Activated T-cell treated with anti-CD3 and anti-CD28 coated beads, Interleukin-2, amount 50 U/mL, for 4 hours (primary cell): ENCODE data around the gene TMEM125. TPM values are rescaled to one million over a fixed set of nuclear protein-coding genes. Genes with fewer than 3 reads are reported as not detected.

Experiments
- ATAC-seq, 2 donors: fragments of 200-7000 bp; cut with Tn5 transposase; one replicate each; pipeline ENCODE4 v1.10.0; 2021
- DNase-seq: peaks from one replicate; pipeline ENCODE4 v3.0.0-alpha.2; 2020
- H3K27me3 Mint-ChIP-seq: one replicate; pipeline ENCODE4 v1.8.0; 2021; ENCODE audit warnings: low read depth, mixed read lengths
- H3K36me3 Mint-ChIP-seq: one replicate; pipeline ENCODE4 v1.8.0; 2022; ENCODE audit warnings: mixed read lengths; ENCODE audit not compliant: insufficient read depth
- H3K4me1 Mint-ChIP-seq: one replicate; pipeline ENCODE4 v1.8.0; 2021; ENCODE audit warnings: low read depth, mixed read lengths
- H3K4me3 Mint-ChIP-seq: one replicate; pipeline ENCODE4 v1.8.0; 2021; ENCODE audit warnings: mild to moderate bottlenecking, moderate library complexity, mixed read lengths
- H3K9me3 Mint-ChIP-seq: one replicate; pipeline ENCODE4 v1.8.0; 2021; ENCODE audit warnings: mixed read lengths
- total RNA-seq, 3 donors: library from RNA; stranded (reverse); gene quantifications; one replicate each; pipeline ENCODE4 v1.2.1, GENCODE V29; 2021

Gene TMEM125
- total RNA-seq, 3 donors from 2014 or later, result not detected

DNA sequence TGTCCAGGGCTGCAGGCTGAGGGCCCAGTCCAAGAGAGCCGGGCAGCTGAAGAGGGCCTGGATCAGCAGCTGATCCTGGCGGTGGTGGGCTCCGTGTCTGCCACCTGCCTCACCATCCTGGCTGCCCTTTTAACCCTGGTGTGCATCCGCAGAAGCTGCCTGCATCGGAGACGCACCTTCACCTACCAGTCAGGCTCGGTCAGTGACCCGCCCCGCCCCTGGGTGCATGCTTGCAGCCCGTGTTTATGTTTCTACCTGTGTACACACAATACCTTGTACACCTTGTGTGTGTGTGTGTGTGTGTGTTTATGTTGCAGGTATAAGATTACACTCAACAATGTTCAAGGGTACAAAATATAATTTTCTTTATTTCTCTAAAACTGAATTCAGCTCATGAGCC, 44.0 kb downstream of the TMEM125 start:
- Mint-ChIP-seq H3K36me3 (no peaks in the 10 kb centered on the region), H3K4me3 (no peak overlapping the region), H3K27me3 (no peaks in the 10 kb centered on the region), H3K4me1 (no peaks in the 10 kb centered on the region), H3K9me3 (no peaks in the 10 kb centered on the region)
- no peak for DNase-seq
- ATAC-seq, result no peak

DNA sequence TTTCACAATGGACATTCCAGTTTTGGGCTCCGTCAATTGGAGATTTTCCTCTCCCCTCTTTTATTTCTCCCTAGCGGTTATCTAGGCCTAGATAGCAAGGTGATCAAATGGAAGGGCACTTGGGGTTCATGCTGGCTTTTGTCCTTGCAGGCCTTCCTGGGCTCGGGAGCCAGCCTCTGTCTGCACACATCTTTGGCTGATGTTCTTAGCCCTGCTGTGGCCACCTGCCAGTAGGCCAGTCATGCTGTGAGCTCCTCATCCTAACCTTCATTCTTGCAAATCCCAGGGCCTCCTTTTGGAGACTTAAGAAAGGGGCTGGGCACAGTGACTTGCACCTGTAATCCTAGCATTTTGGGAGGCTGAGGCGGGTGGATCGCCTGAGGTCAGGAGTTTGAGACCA, 44.5 kb downstream of the TMEM125 start:
- H3K9me3 Mint-ChIP-seq, result no peaks in the 10 kb centered on the region
- no peak for DNase-seq
- no peaks in the 10 kb centered on the region for H3K36me3 Mint-ChIP-seq
- no peaks in the 10 kb centered on the region for H3K27me3 Mint-ChIP-seq
- H3K4me1 Mint-ChIP-seq, result no peaks in the 10 kb centered on the region
- H3K4me3 Mint-ChIP-seq, result no peak overlapping the region
- no peak for ATAC-seq

DNA sequence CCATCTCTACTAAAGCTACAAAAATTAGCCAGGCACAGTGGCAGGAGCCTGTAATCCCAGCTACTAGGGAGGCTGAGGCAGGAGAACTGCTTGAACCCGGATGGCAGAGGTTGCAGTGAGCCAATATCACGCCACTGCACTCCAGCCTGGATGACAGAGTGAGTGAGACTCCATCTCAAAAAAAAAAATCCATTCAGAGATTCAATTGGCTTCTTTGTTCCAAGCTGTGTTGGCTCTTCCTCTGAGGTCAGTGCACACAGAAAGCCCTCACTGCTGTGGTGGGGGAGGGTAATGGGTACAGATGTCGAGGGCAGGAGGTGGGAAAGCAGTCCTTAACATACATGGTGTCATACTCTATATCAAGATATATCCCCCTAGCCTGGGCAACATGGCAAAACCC, 45.7 kb downstream of the TMEM125 start:
- H3K4me3 Mint-ChIP-seq, result no peak overlapping the region
- ATAC-seq, result no peak
- H3K36me3 Mint-ChIP-seq, result no peaks in the 10 kb centered on the region
- no peak for DNase-seq
- H3K27me3 Mint-ChIP-seq, result no peaks in the 10 kb centered on the region
- no peaks in the 10 kb centered on the region for H3K9me3 Mint-ChIP-seq
- no peaks in the 10 kb centered on the region for H3K4me1 Mint-ChIP-seq

DNA sequence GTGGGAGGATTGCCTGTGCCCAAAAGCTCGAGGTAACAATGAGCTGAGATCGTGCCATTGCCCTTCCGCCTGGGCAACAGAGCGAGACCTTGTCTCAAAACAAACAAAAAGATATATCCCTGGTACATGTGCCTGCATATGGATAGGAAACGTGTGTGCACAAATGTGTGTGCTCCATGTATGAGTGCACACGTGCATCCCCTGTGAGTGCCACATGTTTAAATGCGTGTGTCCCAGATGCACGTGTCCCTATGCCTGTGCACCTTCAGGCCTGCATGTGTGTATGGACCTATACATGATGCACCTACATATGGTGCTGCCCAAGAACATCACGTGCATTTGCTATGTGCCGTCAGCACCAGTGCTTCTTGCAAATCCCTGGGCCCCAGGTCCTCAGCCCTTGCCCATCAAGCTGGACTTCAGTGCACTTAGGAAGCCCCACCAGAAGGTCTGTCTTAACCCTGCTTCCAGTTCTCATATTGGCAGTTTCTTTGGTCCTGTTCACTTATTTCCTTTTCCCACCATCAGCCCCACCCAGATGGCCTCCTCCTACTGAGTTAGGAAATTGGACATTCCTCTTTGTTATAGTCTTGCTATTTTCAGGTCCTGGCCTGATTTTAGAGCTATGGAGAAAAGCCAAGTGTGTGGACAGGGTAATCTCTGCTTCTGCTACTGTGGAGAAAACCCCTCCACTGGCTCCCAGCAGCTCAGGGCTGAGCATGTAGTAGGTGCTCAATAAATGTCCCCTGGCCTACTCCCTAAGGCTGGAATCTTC, 46.4 kb downstream of the TMEM125 start:
- H3K9me3 Mint-ChIP-seq, result no peaks in the 10 kb centered on the region
- no peaks in the 10 kb centered on the region for H3K4me1 Mint-ChIP-seq
- H3K27me3 Mint-ChIP-seq, result no peaks in the 10 kb centered on the region
- no peak for ATAC-seq
- H3K36me3 Mint-ChIP-seq, result no peaks in the 10 kb centered on the region
- DNase-seq, result no peak
- H3K4me3 Mint-ChIP-seq, result no peak overlapping the region

DNA sequence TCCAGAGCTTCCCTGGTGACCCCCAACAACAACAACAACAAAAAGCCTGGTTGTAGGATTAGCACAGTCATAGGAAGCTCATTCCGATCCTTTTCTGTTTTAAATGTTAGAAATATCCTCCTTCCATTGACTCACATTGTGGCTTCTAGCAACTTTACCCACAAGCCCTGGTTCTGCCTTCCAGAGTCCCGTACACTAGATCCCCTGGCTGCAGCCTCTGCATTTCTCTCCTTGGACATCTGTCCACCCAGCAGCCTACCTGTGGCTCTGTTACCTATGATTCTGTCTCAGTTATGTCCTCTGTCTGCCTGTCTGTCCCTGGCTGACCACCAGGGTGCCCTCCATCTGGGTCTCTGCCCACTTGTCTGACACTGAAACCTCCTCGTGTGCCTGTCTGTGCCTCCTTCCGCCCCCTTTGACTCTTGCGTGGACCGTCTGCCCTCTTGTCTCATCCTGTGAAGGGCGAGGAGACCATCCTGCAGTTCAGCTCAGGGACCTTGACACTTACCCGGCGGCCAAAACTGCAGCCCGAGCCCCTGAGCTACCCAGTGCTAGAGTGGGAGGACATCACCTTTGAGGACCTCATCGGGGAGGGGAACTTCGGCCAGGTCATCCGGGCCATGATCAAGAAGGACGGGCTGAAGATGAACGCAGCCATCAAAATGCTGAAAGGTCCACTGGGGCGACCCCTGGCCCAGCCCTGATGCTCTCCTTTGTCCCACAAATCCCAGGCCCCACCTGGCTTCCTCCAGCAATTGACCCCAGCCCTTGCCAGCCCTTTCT, 47.1 kb downstream of the TMEM125 start:
- H3K4me1 Mint-ChIP-seq, result no peaks in the 10 kb centered on the region
- H3K36me3 Mint-ChIP-seq, result no peaks in the 10 kb centered on the region
- no peaks in the 10 kb centered on the region for H3K27me3 Mint-ChIP-seq
- ATAC-seq (no peak), DNase-seq (no peak)
- no peaks in the 10 kb centered on the region for H3K9me3 Mint-ChIP-seq
- no peak overlapping the region for H3K4me3 Mint-ChIP-seq

DNA sequence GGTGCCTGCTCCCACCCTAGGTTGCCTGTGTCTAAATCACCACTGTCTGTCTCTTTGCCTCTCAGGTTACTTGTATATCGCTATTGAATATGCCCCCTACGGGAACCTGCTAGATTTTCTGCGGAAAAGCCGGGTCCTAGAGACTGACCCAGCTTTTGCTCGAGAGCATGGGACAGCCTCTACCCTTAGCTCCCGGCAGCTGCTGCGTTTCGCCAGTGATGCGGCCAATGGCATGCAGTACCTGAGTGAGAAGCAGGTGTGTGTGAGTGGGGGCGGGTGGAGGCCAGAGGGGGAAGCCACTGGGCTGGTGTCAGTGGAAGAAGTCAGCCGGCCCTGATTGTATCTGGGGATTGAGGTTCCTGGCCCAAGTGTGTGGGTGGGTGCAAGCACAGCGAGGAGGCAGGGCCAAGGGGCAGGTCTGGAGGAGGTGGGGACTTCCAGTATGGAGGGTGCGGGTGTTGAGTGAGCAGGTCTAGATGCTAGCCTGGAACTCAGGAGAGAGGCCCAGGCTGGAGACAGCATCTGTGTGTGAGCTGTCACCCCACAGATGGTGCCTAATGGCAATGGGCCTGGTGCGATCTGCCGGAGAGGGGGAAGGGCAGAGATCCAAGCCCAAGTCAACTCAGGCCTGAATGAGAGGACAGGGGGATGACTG, 48.2 kb downstream of the TMEM125 start:
- Mint-ChIP-seq H3K36me3 (no peaks in the 10 kb centered on the region), H3K9me3 (no peaks in the 10 kb centered on the region), H3K4me1 (no peaks in the 10 kb centered on the region), H3K27me3 (no peaks in the 10 kb centered on the region), H3K4me3 (no peak overlapping the region)
- no peak for ATAC-seq
- DNase-seq, result no peak

DNA sequence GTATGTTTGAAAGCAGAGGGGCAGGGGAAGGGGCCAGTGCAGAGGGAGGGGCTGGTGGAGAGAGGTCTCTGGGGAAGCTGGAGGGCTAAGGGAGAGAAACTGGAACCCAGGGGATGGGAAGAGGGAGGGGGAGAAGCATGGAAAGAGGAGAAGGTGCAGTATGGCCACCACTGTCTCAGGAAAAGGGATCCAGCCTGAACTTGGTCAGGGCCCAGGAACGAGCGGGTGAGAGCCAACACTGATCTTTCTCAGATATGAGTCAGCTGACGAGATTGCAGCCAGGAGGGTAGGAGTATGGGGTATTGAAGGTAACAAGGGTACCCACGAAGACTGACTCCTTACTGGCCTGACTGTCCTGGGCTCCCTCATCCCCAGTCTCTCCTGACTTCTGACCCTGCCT, 49.0 kb downstream of the TMEM125 start:
- ATAC-seq (no peak), DNase-seq (no peak)
- Mint-ChIP-seq H3K36me3 (no peaks in the 10 kb centered on the region), H3K4me1 (no peaks in the 10 kb centered on the region), H3K4me3 (no peak overlapping the region), H3K9me3 (no peaks in the 10 kb centered on the region), H3K27me3 (no peaks in the 10 kb centered on the region)

DNA sequence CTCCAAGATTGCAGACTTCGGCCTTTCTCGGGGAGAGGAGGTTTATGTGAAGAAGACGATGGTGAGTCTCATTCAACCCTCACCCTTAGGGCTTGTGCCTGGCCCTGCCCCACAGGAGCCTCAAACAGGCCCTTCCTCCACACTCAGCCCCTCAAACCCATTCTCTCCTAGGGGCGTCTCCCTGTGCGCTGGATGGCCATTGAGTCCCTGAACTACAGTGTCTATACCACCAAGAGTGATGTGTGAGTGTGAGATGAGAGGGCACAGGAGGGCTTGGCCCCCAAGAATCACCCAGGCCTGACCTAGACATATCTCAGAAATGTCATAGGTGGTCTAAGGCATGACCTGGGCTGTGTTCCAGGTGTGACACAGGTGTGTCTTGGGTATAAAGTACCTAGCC, 49.5 kb downstream of the TMEM125 start:
- H3K36me3 Mint-ChIP-seq, result no peaks in the 10 kb centered on the region
- ATAC-seq (no peak), DNase-seq (no peak)
- H3K9me3 Mint-ChIP-seq, result peaks cover 2% of the 10 kb centered on the region
- H3K4me3 Mint-ChIP-seq, result no peak overlapping the region
- H3K27me3 Mint-ChIP-seq, result no peaks in the 10 kb centered on the region
- H3K4me1 Mint-ChIP-seq, result no peaks in the 10 kb centered on the region

DNA sequence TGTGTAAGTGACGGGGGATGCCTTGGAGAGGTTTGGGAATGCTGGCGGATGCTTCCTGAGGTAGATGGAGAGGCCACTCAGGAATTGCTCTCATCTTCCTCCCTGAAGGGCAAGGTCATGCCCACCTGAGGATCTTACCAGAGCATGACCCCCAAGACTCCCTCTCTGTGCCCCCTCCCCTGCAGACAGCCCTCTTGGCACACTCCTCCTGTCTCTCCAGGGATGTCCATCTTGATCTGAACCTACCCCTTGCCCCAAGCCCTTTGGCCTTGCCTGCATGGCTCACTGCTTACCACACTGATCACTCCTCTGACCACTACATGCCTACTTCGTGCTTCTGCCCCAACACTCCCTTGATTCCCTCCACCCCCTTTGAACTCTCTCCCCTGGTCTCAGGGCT, 50.0 kb downstream of the TMEM125 start:
- no peak for DNase-seq
- Mint-ChIP-seq H3K36me3 (no peaks in the 10 kb centered on the region), H3K4me3 (no peak overlapping the region), H3K27me3 (no peaks in the 10 kb centered on the region), H3K4me1 (no peaks in the 10 kb centered on the region), H3K9me3 (peaks cover 7% of the 10 kb centered on the region)
- no peak for ATAC-seq

DNA sequence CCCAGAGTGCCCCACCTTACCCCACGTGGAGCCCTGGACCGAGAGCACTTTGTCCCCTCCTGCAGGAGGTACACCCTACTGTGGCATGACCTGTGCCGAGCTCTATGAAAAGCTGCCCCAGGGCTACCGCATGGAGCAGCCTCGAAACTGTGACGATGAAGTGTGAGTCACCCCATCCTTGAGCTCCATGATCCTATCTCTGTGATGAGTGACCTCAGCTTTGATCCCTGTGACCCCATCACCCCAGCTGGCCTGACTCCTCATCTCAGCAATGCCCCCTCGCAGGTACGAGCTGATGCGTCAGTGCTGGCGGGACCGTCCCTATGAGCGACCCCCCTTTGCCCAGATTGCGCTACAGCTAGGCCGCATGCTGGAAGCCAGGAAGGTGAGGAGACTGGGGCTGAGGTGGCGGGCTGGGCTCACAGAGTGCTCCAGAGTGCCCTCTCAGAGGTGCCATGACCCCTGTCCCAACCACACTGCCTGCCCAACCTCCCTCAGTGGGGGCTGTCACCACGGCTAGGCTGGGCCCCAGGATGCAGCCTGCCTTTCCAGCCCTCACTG, 51.6 kb downstream of the TMEM125 start:
- Mint-ChIP-seq H3K4me1 (no peaks in the 10 kb centered on the region), H3K4me3 (no peak overlapping the region), H3K9me3 (peaks cover 18% of the 10 kb centered on the region), H3K36me3 (no peaks in the 10 kb centered on the region), H3K27me3 (no peaks in the 10 kb centered on the region)
- DNase-seq (no peak), ATAC-seq (no peak)

DNA sequence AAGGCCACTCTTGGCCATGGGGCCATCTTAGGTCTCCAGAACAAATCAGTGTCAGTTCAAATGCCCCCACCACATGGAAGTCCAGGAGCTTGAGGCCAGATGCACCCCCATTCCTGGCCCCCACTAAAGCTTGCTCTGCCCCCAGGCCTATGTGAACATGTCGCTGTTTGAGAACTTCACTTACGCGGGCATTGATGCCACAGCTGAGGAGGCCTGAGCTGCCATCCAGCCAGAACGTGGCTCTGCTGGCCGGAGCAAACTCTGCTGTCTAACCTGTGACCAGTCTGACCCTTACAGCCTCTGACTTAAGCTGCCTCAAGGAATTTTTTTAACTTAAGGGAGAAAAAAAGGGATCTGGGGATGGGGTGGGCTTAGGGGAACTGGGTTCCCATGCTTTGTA, 52.7 kb downstream of the TMEM125 start:
- Mint-ChIP-seq H3K4me1 (peaks cover 7% of the 10 kb centered on the region), H3K36me3 (no peaks in the 10 kb centered on the region), H3K27me3 (no peaks in the 10 kb centered on the region), H3K4me3 (no peak overlapping the region), H3K9me3 (peaks cover 18% of the 10 kb centered on the region)
- ATAC-seq (no peak), DNase-seq (no peak)

Other genes with a start within 250 kb of the TMEM125 start
- 100 to 1,000 TPM; 260 to 288 (median 265) TPM for gene EBNA1BP2, start 97.7 kb upstream of the TMEM125 start, total RNA-seq
- under 1 TPM in 2 of 3 donors, not detected in 1; 0.05 to 0.41 TPM for gene CFAP57, start 97.7 kb upstream of the TMEM125 start, total RNA-seq
- gene C1orf210, start 15.6 kb downstream of the TMEM125 start, total RNA-seq, result not detected
- gene TIE1, start 31.0 kb downstream of the TMEM125 start, total RNA-seq, result under 1 TPM; 0.18 to 0.27 (median 0.24) TPM
- gene MPL, start 67.8 kb downstream of the TMEM125 start, total RNA-seq, result not detected
- gene CDC20, start 89.0 kb downstream of the TMEM125 start, total RNA-seq, result 10 to 100 TPM; 47.3 to 70.1 (median 60.3) TPM
- 10 to 100 TPM; 91.4 to 99.8 (median 92.8) TPM for gene ELOVL1, start 98.0 kb downstream of the TMEM125 start, total RNA-seq
- gene MED8, start 119.8 kb downstream of the TMEM125 start, total RNA-seq, result 10 to 100 TPM; 49.8 to 59.1 (median 50.4) TPM
- 10 to 100 TPM; 37.1 to 44.2 (median 39.5) TPM for gene SZT2, start 119.9 kb downstream of the TMEM125 start, total RNA-seq
- 1 to 10 TPM; 4.2 to 5.8 (median 4.7) TPM for gene HYI, start 183.9 kb downstream of the TMEM125 start, total RNA-seq